GM21786 (cell line): ENCODE data around the gene FAAP100.

Source experiments
- ATAC-seq: cut with Tn5 transposase; IDR thresholded peaks from one replicate; pipeline ENCODE4 v1.9.1; 2021; ENCODE audit not compliant: unreplicated experiment

FAAP100 gene

DNA sequence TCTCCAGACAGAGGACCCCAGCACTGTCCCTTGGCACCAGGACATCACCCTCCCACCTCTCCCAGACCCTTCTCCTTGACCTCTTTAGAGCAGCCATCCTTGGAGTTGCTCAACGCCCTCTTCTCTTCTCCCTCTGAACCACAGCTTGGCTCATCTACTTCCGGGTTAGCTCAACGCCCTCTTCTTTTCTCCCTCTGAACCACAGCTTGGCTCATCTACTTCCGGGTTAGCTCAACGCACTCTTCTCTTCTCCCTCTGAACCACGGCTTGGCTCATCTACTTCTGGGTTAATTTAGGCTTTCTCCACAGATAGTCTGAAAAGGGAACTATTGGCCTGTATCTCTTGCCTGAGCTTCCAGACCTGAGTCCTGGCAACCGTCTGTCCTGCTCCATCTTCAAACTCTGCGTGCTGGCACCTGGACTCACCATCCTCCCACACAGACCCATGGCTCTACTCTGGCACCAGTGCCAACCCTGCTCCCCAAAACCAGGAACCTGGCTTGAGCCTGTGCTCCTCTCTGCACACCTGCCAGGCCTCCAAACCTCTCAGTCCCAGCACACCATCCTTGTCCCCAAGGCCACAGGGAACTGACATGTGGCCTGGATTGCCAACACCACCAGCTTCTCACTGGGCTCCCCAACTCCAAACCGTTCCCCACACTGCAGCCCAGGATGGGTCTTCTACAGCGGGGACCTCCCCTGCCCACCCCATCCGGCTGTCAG, 25.3 kb upstream of the FAAP100 start:
- ATAC-seq, result no peak

DNA sequence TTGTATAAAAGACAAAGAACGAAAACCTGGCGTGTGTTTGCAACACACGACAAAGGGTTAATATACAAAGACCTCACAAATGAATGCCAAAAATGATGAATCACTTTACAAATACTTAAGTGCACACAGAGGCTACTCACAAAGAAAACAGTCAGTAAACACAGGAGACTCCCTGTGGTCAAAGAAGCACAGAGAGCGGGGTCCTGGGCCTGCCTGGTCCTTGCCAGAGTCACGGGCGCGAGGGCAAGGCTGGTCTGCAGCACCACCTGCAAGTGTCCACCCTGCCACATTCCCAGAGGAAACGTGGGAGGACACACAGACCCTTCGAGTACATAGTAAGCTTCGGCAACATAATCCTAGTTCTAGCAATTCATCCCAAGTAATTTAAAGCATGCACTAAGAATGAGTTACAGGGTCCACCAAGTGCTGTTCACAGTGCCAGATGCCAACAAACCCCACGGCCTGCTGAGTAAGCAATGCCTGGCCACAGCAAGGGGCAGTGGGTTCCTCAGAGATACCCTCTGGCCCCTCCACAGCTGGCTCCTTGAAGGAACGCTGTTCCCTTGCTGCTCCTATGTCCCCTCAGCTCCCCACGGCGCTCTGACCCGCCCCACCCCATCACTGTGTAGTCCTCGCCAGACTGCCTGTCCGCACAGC, 24.6 kb upstream of the FAAP100 start:
- no peak for ATAC-seq

DNA sequence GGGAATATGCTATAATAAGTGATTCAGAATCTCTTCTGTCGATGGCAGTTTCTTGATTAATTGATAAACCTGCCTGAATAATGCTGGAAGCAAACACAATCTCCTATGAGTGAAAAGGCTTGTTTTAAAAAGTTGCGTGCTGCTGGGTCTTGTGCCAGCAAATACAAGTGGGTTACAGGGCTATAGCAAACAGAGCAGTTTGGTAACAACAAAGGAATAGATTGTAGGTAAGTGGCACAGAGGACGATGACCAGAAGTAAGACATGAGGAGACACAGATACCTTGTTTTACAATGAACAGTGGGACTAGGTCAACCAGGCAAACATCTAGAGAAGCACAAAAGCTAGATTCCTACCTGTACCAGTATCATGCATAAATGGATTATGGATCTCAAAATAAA, 23.7 kb upstream of the FAAP100 start:
- ATAC-seq, result no peak

DNA sequence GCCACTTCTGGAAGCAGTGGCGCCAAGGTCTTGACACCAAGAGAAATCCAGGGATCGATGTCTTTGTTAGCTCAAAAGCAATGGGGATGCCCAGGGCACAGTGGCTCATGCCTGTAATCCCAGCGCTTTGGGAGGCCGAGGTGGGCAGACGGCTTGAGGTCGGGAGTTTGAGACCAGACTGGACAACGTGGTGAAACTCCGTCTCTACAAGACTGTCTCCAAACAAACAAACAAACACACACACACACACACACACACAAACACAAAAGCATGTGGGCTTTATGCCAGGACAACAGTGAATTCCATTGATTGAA, 22.4 kb upstream of the FAAP100 start:
- ATAC-seq, result no peak

DNA sequence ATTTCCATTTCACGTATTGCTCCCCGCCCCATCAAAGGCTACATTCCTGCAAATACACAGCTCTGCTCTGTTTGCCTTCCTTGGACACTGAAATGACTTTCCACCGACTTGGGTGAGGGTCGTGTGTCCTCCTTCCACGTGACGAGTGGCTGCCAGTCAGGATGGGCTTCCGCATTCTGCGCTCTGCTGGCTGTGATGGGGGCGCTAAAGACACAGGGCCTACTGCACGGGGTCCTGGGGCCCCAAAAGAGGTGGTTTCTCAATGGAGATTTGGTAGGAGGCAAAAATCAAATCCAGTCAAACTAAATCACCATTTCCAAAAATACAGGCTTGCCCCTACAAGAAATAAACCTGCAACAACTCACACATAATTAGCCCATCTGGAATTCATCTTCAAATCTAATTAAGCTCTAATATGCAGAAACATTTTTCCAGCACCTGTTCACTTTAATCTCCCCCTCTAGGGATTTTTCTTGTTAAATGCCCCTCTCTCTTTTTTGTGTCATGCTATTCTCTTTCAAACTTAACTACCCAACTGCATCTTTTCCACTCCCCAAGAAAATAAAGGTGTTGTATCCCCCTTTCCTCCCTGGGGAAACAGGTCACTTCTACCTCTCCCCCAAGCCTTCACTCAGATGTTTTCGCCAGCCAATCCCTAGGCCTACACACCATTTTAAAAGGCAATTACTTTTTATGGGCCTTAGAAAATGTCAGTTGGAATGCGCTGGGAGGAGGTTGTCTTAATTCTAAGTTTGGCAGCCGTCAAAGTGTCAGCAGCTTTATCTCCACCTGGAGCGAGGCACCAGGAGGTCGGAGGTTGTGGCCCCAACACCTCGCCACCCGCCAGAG, 21.9 kb upstream of the FAAP100 start:
- ATAC-seq, result no peak

DNA sequence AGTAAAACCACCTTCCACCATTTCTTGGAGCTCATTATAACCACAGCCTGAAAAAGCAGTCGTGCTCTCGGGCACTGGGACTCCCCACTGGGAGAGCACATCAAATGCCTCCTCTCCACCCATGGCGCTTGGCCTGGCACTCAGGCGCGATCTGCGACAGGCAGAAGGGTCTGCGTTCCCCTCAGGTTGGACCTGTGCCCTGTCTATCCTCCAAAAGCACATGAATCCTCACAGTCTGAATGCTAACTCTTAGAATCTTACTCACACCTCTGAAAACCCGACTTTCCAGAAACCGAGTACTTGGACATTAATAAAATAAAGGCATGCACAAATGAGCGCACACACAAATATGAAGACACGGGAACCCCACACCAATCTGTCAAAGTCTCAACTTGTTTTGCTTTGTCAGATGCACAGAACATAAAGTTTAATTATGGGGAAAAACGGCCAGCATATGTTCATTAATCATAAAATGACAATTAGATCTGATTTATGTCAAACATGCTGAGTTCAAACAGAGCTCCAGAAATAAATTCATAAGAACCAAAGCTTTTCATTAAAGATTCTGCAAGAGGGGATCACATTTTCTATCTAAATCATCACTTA, 20.5 kb upstream of the FAAP100 start:
- no peak for ATAC-seq

DNA sequence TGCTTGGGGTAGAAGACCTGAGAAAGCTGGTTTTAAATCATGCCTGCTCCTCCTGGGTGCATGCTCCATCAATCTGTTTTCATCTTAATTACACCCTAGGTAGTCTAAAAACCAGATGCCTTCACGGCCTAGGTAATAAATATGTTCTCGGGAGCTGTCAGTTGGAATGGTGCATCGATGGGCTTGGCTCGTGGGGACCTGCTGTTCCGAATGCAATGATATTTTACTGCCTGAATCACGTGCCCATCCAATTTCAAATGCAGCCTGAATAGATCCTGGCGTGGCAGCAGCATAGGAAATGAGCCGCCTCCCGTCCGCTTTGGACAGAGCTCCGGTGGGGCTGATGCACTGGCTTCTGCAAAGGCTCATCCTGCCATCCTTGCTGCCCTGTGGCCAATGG, 18.8 kb upstream of the FAAP100 start:
- ATAC-seq, result no peak

DNA sequence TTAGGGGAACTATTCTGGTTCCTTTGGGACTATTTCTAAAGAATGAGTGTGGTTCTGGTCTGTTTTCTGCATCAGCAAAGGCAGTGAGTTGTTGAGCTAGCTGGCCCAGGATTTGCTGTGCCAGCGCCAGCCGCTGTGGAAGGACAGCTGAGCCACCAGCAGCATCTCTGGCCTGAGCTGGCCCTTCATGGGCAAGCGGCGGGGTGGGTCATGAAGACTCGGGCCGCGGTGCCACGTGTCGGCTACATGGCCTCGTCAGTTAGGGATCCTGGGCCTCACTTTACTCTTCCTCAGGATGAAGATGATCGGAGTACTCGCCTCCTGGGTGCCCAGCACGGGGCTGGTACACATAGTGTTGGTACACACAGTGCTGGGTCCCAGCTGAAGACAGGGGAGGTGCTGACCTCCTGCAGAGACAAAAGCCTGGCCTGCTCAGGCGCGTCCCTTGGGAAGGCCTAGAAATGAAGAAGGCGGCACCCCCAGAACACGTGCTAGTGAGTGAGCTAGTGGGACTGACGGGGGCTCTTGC, 17.9 kb upstream of the FAAP100 start:
- ATAC-seq, result no peak

DNA sequence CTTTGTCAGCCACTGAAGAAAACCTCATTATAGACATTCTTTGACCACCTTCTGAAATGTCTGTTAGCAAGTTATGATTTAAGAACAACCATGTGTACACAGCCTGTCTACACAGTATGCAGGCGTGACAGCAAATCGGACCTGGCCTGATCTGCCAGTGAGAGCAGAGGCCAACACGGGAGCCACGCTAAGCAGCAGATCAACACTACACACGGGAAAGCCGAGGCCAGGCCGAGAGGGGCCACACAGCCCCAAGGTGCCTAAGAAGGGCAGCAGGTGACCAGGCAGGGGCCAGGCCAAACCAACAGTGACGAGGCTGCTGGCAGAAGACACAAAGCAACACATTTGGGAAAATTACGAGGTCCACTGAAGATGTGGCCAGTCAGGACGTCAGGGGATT, 16.3 kb upstream of the FAAP100 start:
- no peak for ATAC-seq

DNA sequence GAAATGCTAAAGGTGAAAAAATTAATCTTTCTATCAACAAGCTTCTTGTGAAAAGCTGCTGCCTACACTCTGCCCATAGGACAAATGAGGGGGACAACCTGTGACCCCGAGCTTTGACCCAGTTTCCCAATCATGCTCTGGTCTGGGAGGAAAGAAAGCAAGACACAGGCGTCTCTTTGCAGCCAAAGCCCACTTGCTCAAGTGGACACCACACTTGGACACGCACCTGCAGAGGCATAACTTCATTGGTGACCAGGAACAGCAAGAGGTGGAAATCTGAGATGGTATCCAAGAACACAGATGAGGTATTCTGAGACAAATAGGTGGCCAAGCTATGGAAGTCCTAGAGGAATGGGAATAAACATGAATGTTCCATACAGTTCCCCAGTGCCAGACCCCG, 15.0 kb upstream of the FAAP100 start:
- ATAC-seq, result no peak

DNA sequence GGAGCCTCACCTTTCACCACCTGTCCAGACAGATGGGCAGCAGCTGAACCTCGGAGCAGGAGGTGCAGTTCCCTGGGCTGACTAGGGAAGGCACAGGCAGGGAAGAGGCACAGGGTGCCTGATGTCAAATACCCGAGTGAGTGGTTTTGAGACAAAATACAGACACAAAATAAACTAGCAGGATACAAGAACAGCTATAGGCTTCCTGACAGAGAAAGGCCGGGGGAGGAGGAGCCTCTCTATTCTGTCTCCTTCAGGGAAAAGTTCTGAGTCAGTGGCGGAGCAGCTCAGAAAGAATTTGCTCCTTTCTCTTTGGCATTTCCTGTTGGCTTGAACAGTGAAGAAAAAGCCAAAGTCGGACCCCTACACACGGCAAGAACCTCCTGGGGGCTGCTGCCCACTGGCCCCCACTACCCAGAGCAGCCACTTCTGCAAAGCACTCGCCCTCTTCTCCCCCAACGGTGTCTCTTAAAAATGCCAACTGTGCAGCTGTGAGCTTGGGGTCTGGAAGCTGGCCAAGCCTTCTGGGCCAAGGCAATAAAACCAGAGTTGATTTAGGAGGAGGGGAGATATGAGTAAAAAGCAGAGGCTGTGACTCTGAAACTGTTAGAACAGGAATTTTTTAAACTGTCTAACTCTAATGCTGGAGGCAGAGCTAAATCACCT, 14.4 kb upstream of the FAAP100 start:
- no peak for ATAC-seq

DNA sequence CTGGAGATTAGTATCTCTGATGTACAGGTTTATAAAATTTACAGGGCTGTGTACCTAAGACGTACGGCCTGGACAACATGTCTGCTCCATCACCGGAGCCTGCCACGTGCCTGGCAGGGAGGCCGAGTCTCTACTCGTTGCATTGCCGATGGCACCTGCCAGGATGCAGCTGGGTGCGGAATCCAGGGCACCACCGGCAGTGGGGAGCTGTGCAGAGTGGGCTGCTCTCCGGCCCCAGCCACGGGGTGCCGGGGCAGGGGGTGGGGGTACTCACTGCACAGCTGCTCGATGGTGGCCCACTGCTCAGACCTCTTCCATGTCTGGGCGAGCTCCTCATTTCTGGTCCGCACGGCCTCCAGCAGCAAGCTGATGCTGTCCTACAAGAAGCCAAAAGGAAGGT, 13.1 kb upstream of the FAAP100 start:
- no peak for ATAC-seq

DNA sequence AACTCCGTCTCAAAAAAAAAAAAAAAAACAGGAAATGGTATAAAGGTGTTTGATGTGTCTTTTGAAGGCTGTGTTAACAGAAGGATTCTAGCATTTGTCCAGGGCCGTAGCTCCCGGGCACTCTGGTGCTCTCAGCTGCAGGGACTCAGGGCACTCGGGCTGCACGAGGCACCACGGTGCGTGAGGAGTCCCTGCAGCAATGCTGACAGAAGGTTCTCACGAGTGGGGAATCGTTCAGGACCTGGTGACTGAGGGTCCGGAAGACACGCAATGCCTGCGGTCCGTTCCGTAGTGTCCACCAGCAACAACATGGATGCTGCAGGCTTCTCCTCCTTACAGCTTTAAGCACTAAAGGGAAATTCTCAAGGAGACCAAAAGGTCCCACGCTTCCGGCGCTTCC, 12.6 kb upstream of the FAAP100 start:
- ATAC-seq, result no peak

DNA sequence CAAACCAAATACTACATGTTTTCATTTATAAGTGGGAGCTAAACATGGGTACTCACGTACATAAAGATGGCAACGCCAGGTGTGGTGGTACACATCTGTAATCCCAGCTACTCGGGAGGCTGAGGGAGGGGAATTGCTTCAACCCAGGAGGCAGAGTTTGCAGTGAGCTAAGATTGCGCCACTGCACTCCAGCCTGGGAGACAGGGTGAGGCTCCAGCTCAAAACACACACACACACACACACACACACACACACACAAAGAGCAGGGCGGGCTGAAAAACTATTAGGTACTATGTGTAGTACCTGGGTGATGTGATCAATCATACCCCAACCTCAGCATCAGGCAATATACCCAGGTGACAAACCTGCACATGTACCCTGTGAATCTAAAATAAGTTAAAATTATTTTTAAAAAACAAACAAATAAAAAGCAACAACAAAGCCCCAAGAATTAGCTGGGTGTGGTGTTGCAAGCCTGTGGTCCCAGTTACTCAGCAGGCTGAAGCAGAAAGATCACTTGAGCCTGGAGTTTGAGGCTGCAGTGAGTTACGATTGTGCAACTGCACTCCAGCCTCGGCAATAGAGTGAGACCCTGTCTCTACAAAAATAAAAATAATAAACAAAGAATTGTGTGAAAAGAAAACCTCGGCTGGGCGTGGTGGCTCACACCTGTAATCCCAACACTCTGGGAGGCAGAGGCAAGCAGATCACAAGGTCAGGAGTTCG, 11.9 kb upstream of the FAAP100 start:
- no peak for ATAC-seq

DNA sequence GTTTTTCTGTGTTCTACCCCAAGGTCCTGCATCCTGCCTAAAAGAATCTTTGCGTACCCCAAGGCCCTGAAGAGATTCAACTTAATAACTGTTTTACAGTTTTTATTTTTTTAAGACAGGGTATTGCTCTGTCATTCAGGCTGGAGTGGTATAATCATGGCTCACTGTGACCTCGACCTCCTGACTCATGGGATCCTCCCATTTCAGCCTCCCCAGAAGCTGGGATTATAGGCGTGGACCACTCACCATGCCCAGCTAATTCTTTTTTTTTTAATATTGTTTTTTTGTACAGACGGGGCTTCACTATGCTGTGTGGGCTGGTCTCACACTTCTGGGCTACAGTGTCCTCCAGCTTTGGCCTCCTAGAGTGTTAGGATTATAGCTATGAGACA, 9.3 kb upstream of the FAAP100 start:
- no peak for ATAC-seq

DNA sequence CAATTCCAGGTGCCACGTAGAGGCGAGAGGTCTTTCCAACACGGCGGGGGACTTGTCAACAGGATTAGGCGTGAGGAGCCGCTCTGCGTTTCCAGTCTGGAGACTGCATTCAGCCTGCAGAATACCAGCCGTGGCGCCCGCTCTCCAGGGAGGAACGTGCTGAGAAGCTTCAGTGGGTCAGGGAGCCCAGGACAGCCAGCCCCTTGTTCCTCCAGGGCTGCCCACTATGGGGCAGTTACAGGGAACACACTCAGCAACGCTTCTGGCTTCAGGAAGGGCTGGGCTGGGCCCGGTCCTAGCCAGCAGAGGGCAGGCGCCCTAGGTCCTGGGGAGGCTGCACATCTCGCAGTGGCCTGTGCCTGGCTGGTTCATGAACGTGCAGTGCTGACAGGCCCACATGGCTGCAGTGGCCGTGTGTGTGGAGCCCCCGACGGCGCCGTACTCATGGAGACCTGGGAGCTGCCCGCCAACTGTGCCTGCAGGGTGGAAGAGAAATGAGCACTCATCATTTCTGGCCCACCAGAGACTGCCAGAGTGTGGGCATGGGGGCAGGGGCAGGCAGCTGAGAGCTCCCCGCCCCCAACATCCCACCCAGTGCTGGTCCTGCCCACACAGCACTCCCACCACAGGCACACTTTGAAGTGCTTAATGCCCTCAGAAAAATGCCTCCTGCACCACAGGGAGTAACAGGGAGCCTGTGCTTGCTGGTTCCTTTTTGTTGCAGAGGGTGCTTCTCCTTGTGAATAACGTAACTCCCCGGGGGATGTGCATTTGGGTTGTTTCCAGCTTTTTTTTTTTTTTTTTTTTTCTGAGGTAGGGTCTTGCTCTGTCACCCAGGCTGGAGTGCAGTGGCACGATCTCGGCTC, 7.0 kb upstream of the FAAP100 start:
- ATAC-seq, result no peak

DNA sequence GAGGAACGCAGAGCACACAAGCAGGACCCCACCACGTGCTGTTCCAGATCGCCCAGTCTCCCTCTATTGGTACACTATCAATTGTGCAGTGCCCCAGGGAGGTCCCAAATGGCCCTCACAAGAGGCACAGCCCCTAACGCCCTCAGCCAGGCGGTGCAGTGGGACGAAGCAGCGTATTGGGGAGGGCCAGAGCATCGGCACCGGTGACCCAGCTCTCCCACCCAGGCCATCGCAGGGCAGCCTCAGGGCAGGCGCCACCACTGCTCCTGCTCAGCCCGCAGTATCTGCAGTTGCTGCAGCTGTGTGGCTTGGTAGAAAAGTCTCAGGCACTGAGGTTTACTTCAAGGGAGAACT, 5.9 kb upstream of the FAAP100 start:
- no peak for ATAC-seq

DNA sequence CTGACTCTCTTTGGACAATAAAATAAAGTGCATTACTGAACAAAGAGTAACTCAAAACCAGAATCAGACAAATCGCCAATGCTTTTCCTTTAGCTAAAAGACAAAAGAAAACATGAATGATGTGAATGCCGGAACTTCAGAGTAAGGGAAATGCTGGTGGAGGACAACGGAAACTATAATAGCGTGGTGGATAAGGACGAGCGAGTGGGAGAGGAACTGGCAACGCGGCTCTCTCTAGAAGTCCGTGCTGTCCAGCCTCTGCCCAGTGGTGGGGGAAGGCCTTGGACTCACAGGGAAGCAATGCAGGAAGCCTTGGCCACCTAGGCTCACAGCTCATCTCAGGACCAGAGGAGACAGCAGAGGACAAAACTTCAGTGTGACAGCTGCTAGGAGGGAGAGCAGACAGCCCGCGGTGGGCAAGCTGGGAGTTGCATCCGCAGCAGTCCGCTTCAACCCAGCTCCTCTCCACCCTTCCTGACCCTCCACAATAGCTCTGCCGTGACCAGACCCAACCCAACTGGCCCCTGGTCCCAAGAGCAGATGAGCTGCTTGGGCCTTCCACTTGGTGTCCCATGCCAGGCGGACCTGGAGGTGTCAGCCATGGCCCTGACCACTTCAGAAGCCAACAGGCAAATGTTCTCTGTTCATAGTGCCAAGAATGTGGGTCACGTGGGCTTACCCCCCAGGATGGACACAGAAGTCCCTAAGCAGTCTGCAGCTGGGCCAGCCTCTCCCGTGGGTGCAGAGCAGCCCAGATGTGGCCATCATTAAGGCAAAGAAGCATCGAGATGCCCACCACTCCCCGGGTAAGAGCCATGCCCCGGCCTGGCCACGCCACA, 5.3 kb upstream of the FAAP100 start:
- ATAC-seq, result no peak

DNA sequence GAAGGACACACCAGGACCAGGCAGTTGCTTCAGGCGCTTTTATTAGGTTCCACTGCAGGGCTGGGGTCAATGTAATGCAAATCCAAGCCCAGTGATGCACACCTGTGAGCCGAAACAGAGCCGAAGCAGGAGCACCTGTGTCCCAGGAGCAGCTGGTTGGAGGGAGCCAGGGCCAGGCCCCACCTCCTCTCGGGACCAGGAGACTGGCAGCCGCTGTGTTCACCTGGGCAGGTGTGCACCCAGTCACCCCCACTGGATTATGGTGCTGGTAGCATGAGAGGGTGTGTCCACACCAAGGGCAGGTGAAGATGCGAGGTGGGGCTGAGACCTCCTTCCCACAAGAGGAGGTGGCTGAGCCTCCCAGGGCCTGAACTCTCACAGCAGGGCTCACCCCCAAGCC, 4.7 kb upstream of the FAAP100 start:
- ATAC-seq, result no peak
